Bronchial epithelial cell (primary cell): ENCODE measurements around the gene HIGD1A. TPM values are rescaled to one million over a fixed set of nuclear protein-coding genes. Genes with fewer than 3 reads are reported as not detected.

Experiments
- DNase-seq: peaks from one replicate; pipeline ENCODE4 v3.0.0-alpha.2; 2010; ENCODE audit warnings: low read depth
- FAIRE-seq: peaks from 2 replicates; lab custom pipeline; 2011; peaks lifted over from hg19 to GRCh38; lab: Jason Lieb, UNC
- H3K27me3 ChIP-seq: 2 replicates; pipeline ENCODE4 v1.5.1; 2011; ENCODE audit warnings: low read length; ENCODE audit not compliant: control insufficient read depth, insufficient read depth
- H3K36me3 ChIP-seq: 2 replicates; pipeline ENCODE4 v1.5.1; 2011; ENCODE audit warnings: low read length; ENCODE audit not compliant: control insufficient read depth, insufficient read depth
- H3K4me3 ChIP-seq: 2 replicates; pipeline ENCODE4 v1.5.1; 2011; ENCODE audit warnings: mild to moderate bottlenecking, low read depth, low read length, control low read depth
- CTCF ChIP-seq: IDR thresholded peaks from 2 replicates; pipeline ENCODE4 v1.5.1; 2011; ENCODE audit warnings: mild to moderate bottlenecking, moderate library complexity, low read length, control low read depth, inconsistent platforms; ENCODE audit not compliant: insufficient read depth, severe bottlenecking
- total RNA-seq: library from RNA; depleted of rRNA; stranded (reverse); fragments of >200 nt; gene quantifications from 2 replicates; pipeline ENCODE4 v1.2.1, GENCODE V29; 2014

Gene HIGD1A
- total RNA-seq, 1 donor from 2014 or later: 219 TPM

GRCh38 chr3:42850263-42850662, 46.0 kb upstream of the HIGD1A start:
- Histone ChIP-seq H3K36me3 (no peaks in the 10 kb centered on the region), H3K4me3 (no peak overlapping the region), H3K27me3 (peaks cover under 1% of the 10 kb centered on the region)
- no peak for FAIRE-seq
- no peak for TF ChIP-seq CTCF
- no peak for DNase-seq

GRCh38 chr3:42849017-42849416, 44.7 kb upstream of the HIGD1A start:
- DNase-seq: no peak
- no peaks in the 10 kb centered on the region for H3K36me3 ChIP-seq
- no peak for FAIRE-seq
- no peak for TF ChIP-seq CTCF
- H3K27me3 ChIP-seq: peaks cover 2% of the 10 kb centered on the region
- no peak overlapping the region for H3K4me3 ChIP-seq

- DNase-seq: no peak
- Histone ChIP-seq H3K36me3 (no peaks in the 10 kb centered on the region), H3K4me3 (no peak overlapping the region), H3K27me3 (peaks cover 2% of the 10 kb centered on the region)
- FAIRE-seq: no peak
- no peak for TF ChIP-seq CTCF
These were observed 43.4 kb upstream of the HIGD1A start for GRCh38 chr3:42847731-42848130.

- TF ChIP-seq CTCF: no peak
- FAIRE-seq (no peak), DNase-seq (no peak)
- Histone ChIP-seq H3K36me3 (no peaks in the 10 kb centered on the region), H3K27me3 (peaks cover 2% of the 10 kb centered on the region), H3K4me3 (no peak overlapping the region)
These were observed 42.6 kb upstream of the HIGD1A start for GRCh38 chr3:42846685-42847522.

- FAIRE-seq: no peak
- Histone ChIP-seq H3K36me3 (no peaks in the 10 kb centered on the region), H3K4me3 (no peak overlapping the region), H3K27me3 (peaks cover 2% of the 10 kb centered on the region)
- no peak for TF ChIP-seq CTCF
- DNase-seq: no peak
These were observed 40.5 kb upstream of the HIGD1A start for GRCh38 chr3:42844815-42845214.

GRCh38 chr3:42844412-42844713, 40.1 kb upstream of the HIGD1A start:
- no peaks in the 10 kb centered on the region for H3K36me3 ChIP-seq
- no peak for TF ChIP-seq CTCF
- DNase-seq (no peak), FAIRE-seq (no peak)
- peaks cover 2% of the 10 kb centered on the region for H3K27me3 ChIP-seq
- no peak overlapping the region for H3K4me3 ChIP-seq
